HuH-7 (cell line): ENCODE data around the gene USP40.

Source experiments
- DNase-seq: peaks from one replicate; pipeline ENCODE4 v3.0.0; 2011; ENCODE audit warnings: low spot score

Gene USP40

DNA sequence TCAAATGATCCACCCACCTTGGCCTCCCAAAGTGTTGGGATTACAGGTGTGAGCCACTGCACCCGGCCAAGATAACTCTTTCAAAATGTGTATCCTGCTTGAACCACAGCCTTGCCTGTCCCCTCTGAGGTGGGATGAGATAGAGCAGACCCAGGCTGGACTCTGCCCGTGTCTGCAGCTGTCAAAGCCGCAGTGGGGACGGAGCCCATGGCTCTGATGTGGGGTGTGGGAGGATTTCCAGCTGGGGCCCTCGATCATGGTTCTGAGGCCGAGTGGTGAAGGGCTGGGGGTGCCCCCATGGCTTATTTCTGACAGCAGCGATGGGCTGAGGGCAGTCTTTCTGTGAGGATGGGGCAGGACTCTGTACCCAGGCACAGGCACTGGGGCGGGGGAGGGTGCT is 107.8 kb downstream of the USP40 start:
- no peak for DNase-seq

DNA sequence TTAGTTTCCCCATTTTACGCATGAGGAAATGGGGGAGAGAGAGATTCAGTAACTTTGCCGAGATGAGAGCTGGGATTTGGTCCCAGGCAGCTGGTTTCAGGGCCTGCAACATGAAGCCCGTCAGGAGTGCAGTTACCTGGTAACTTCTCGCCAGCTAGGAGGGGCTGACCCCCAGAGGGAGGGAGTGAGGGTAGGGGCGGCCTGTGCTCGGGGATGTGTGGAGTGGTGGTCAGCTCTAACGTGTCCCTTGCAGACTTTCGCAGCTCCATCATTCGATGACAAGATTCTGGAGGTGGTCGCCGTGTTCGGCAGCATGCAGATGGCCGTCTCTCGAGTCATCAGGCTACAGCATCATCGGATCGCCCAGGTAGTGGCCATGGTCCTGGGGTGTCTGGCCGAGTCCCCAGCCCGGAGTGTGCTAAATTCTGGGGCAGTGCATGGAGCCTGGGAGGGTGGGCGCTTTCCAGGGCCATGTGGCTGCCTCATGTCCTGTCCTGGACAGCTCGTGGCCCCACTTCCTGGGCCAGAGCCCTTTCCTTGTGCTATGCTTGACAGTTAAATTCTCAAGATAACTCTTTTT is 108.5 kb downstream of the USP40 start:
- no peak for DNase-seq

DNA sequence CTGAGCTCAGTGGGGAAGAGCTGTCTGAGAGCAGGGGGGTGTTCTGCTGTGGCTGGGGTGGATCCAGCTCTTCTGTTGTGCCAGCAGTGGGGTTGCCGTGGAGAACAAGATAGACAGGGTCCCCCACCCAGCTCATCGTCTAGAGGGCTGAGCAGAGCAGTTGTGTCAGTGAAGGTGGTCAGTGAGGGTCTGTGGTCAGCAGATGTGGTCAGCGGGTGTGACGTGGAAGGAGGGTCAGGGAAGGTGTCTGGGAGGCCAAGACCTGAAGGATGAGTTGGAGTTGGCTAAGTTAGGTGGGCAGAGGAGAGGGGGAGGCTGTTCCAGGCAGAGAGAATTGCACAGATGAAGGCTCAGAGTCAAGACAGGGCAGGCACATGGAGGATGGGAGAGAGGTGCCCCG is 109.2 kb downstream of the USP40 start:
- no peak for DNase-seq

DNA sequence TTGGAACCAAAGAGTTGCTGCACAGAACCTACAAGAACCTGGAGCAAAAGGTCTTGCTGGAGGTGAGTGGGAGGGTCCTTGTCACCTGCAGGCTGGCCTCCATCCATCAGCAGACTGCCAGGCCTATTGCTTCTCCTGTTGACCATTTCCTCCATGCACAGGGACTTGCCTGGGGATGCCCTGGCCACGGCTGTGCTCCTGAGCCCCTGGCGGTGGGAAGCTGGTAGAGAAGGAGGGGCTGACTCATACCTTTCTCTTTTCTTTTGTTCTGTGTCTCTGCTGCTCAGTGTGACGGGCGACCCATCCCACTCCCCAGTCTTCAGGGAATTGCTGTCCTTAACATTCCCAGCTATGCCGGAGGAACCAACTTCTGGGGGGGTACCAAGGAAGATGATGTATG is 109.6 kb downstream of the USP40 start:
- DNase-seq = no peak

DNA sequence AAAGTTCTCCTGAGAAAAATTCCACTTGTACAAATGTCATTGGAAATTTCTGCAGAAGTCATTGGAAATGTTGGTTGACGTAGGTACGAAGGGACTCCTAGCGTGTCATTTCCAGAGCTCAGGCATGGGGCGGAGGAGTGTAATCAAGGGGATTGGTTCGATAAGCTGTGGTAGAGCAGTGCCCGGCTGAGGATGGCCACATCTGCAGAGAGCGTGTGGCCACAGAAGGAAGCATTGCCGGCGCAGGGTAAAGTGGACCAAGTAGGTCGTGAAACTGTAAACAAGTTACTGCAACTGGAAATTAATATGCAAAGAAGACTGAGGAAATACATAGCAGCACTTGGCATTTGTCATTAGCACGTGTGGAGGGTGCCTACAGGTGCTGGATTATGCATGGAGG is 110.5 kb downstream of the USP40 start:
- DNase-seq = no peak

DNA sequence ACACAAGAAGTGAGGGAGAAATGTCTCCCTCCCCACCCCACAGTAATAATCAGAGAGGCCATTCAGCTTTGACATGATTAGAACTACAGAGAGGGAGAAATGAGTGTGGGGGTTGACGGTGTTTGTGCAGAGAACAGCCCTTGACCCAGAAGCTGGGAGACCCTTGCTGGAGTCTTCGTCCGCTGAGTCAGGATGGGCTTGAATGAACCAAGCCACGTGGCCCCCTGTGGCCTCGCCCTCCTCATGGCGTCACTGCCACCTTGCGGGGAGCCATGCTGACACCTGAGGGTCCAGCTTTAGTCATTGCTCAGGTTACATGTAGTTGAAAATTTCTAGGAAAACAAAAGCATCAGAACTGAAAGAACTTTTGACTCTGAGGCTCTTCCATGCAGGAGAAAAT is 111.1 kb downstream of the USP40 start:
- DNase-seq = no peak

DNA sequence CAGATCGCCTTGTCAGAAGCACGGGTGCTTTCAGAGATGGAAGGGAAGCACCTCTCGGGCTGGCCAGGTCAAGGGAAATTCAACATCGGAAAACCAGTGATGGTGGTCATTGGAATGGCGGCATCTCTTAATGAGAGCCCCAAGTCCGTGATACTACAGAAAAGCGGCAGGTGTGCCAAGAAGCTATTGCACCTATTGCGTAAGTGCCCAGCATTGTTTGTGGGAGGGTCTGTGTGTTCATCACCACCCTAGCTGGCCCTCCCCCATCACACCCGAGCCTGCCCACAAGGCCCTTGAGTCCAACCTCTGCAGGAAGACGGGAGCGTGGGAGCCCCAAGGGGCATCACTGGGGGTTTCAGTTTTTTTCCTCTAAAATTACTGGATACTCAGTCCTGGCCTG is 111.6 kb downstream of the USP40 start:
- no peak for DNase-seq

DNA sequence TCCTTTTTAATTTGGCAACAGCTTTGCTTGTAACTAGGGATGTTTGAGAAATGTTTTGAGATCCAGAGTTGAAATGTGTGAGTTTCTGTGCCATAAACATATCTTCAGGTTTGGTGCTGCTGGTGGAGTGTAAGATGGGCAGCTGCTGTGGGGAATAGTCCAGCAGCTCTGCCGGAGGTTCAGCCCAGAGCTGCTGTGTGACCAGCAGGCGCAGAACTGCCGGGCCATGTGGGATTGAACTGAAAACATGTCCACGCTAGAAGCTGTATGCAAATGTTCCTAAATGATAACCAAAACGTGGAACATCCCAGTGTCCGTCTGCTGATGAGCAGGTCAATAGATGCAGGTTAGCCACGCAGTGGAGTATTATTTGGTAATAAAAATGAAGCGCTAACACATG is 112.7 kb downstream of the USP40 start:
- DNase-seq = no peak

DNA sequence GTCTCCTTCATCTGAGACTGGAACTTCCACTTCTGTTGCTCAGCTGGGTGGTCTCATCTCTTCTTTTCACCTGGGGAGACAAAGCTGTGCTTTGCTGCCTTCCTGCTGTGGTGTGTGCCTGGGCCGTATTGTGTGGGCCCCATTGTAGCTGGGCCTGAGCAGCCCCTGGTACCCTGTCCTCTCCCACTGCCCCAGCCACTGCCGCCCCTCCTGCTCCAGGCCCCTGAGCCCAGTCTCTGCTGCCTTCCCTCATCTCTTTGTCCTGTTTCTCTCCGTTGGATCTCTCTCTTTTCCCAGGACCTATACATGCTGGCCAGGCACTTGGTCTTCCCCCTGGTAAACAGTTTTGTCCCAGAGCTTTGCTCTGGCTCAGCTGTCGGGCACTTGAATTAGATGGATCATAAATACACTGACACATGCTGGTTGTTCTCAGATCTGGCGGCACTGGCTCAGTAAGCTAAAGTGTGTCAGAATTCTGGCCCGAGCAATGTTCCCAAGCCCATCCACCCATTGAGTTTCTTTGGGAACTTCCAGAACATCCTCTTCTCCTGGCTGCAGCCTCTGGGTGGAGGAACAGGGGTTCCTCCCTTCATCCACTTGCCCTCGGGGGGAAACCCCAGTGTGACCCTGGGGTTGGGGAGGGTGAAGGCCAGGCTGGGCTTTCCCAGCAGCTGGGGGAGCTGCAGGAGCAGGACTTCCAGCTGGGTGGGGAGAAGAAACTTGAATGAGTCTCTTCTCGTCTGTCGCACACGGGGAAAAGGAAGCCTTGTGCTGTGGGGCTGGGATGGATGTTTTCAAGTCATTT is 113.3 kb downstream of the USP40 start:
- DNase-seq = no peak

DNA sequence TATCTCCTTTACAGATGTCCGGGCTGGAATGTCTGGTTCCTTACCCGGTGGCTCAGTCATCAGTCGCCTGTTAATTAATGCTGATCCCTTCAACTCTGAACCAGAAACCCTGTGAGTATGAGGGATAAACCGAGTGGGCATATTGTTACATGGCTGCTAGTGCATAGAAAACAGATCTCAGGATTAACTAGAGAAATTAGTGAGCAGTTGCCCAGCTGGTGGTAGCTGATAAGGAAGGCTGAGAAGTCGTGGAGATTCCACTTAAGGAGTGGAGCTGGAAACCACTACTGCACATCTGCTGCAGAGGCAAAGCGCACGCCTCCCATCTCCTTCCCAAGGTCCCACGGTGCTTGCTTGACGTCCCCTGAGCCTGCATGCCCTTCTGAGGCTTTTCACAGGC is 114.6 kb downstream of the USP40 start:
- no peak for DNase-seq

DNA sequence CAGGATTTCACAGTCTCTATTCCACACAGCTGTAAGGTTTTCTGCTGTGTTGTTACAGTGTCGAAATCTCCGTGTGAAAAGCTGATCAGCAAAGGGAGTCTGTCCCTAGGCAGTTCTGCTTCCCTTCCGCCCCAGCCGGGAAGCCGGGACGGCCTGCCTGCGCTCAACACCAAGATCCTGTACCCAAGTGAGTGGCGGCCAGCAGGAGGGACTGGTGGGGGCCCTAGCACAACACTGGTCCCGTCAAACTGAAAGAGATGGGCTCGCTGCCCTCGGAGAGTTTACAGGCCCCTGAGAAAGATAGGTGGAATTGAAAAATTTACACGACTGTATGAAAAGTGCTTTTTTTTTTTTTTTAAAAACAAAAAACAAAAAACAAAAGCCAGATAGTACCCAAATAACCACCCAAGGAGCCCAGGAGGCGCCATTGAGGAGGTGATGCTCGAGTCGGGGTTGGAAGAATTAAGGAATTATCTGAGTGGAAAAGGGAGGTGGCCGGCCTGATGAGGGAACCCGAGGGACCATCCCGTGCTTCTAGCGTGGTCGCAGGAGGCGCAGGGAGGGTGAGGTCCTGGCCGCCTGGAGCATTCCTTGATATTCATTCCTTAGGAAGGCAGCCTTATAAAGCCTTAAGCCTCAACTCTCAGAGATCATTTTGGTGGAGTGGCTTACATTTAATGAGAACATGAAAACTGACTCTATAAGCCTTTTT is 115.6 kb downstream of the USP40 start:
- no peak for DNase-seq

DNA sequence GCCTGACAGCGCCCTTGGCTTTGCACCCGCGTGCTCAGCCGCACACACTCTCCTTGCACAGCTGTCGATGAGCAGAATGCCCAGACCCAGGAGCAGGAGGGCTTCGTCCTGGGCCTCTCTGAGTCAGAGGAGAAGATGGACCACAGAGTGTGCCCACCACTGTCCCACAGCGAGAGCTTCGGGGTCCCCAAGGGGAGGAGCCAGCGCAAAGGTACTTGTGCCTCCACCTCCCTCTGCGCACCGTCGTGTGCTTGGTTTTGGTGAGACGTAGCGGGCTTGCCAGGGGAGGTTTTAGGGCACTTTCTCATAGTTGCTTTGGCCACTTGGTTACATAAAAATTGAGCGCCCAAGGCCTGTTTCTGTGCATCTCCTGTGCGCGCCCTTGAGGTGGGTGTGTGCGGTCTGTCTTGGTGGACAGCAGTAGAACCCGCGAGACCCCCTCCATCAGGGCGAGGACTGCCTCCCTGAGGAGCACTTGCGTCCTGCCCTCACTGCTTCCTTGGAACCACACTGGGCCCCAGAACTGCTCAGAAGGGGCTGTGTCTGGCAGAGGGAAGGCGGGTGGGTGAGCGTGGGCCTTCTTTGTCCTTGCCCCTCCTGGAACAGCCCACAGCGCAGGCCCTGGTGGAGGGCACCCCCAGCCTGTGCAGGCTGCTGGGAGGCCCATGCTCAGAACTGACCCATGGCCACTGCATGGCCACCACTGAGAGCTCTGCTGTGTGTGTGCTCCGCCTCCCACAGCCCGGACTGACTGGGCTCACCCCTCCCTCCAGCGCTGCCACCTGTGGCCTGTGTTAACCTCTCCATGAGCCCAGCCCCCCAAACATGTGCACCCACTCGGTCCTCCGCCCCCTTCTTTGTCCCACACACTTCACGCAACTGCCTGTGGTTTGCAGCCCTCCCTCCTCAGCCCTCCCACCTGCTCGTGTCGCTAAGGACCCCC is 116.4 kb downstream of the USP40 start:
- no peak for DNase-seq

DNA sequence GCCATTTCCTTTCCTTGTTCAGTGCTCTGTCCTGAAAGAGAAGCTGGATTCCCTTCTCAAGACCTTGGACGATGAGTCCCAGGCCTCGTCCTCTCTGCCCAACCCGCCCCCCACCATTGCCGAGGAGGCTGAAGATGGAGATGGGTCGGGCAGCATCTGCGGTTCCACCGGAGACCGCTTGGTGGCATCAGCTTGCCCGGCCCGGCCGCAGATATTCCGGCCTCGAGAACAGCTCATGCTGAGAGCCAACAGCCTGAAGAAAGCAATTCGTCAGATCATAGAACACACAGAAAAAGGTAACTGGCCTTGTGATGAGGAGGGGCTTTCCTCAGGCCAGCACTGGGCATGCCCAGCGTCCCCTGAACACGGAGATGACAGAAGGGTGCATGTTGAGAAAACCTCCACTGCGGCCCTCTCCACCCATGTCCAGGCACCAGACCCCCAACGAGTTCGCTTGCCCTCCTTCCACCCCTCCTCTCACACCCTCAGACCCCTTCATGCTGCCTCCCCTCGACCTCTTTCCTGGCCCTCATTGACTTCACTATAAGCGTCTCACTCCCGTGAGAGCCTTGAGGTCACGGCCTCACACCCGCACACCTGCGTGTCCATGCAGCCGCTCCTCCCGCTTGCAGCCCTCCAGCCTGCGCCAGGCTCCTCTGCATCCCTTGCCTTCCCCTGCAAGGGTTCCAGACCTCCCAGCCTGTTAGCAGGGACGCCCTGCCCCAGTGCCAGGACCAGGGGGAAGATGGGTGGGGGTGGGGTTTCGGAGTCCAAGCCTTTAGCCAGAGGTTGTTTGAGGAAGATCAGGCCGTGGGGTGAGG is 117.3 kb downstream of the USP40 start:
- peak; percentile 94 for DNase-seq

DNA sequence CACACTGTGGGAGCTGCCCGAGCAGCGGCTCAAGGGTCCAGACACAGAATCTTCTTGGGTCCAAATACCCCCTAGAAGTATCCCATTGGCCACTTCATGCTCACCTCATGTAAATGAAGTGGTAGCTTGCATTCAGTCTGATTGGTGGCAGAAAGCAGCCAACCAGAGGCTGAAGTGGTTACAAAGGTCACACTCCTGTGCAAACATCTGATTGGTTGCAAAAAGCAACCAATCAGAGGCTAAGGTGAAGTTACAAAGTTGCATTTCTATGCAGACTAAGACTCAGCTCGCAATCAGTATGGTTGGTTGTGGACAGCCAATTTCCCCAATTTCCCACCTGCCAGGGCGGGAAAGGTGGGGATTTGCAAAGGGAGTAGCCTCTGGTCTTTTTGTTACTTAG is 118.0 kb downstream of the USP40 start:
- no peak for DNase-seq

DNA sequence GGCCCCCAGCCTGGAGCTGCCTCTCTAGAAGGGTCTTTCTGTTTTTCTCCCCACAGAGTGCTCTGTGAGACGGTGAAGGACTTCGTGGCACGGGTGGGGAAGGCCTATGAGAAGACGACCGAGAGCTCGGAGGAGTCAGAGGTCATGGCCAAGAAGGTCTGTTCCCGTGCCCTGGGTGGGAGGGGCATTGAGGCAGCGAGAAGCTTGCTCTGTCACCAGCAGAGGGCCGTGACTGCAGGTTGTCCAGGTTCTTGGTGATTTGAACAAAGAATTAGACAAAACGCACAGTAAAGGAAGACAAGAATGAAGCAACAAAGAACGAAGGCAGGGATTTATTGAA is 118.4 kb downstream of the USP40 start:
- peak; percentile 45 for DNase-seq

DNA sequence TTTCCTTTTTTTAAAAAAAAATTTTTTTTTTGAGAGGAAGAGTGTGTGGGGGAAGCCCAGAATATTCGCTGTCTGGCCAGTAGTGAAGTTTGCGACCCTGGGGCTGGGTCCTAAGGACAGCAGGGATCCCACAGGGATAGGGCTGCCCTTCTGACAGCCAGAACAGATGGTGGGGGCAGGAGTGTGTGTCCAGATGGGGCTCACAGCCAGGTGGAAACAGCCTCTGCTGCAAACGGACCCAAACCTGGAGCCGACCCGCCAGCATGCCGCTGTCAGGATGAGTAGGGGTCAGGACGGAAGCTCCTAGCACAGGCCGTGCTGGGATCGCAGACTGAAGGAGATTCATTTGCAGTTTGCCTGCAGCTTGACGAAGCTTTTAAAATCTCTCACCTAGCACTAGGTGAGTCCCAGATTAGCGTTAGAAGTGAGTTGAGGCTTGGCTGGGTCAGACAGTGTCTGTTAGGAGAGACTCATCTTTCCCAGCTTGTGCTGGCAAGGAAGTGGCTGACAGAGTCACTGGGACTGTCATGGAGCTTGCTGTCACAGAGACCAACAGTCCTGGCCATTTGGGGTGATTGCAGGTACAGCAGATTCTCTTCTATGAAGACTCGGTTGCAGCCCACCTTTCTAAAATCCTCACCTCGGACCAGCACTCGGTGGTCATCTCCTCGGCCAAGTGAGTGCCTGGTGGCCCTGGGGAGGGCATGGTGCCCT is 118.9 kb downstream of the USP40 start:
- DNase-seq = no peak

DNA sequence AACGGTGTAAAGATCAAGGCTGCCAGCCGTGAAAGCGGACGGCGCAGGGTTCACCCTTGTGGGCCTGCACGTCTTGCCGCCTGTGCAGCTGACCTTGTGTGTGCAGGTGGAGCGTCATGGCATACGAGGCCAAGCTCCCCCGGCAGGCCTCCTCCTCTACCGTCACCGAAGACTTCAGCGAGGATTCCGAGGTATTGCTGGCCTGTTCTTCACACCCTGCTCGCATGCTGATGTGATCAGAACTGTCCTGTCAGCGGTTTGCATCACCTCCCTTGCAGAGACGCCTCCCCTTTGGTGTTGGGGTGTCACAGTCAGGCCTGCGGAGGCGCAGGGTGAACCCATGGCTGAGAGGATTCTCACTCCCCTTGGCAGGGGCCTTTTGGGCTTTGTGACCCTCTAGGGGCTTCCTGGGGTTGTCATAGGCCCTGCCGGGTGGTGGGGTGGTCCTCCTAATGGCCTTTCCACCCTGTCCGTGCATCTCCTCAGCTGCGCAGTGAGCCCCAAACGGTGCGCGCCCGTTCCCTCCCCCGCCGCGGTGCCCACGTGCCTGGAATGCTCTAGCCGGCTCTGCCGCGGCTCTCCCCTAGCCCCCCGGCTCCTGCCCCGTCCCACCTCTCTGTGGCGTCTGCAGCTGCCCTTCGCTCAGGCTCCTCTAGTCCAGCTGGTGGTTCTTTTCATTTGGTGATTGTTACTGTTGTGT is 119.8 kb downstream of the USP40 start:
- no peak for DNase-seq

DNA sequence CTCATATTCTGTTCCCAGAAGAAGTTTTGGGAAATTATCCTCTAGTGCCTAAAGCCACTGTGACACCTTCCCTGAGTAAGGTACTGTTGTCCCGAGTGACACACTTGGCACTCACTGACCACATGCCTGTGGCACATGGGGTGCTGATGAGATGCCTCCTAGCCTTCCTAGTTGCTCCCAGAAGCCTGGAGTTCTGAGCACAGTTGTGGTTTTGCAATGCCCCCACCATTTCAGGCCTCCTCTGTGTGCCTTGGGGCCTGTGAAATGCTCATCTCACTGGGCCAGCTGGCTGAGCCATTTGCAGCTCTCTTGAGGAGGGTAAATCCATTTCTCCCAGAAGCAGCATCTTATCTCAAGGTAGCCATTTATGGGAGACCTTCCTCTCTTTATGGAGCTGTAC is 120.5 kb downstream of the USP40 start:
- DNase-seq = no peak

DNA sequence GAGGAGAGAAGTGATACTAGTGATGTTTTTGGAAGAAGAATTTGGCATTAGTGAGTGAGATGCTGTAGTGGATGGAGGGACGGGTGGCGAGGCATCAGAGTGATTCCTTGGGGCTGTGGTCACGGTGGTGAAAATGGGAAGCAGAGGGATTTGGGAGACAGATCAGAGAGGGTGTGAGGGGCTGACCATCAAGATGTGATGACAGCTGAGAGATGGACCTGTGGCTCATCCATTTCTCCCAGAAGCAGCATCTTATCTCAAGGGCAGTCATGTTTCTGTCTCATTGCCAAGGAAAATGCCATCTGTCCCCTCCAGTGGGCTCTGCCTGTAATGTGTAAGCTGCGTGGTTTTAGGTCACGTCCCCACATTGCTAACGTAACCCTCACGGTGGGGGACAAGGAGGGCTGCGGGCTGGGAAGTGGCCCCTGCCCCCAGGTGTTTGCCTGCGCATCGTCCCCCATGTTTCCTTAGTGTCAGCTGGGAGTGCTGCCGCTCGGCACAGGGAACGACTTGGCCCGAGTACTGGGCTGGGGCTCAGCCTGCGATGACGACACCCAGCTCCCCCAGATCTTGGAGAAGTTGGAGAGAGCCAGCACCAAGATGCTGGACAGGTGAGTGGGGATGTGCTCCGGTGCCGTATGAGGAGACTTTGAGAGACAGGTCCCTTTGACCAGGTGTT is 121.3 kb downstream of the USP40 start:
- no peak for DNase-seq

DNA sequence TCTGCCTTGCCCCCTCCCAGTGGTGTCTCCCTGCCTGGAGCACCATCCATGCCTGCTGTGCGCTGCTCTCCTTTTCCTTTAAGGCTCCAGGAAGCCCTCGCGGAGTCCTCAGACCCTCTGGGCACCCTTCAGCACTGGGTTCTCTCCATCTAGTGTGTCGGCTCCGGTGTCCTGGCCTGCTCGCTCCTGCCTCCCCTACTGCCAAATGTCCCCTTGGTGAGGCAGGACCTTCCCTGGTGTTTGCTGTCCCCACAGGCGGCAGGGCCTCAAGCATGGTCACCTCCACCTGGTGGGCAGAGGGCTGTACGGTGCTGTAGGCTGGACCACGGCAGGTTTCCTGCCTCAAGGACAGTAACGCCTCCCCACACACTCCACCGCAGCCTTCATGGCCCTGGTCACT is 122.1 kb downstream of the USP40 start:
- DNase-seq = no peak
